ENCODE results near the gene NCAM2.
"Not testable (repeated sequence)": the region's sequence is repeated elsewhere in the genome, so short reads cannot be mapped to it uniquely, and the experiment has no call there.

The NCAM2 gene

GRCh38 chr21:21148514-21148913, 150.3 kb downstream of the NCAM2 start:
- no peak for DNase-seq (ENCODE audit: low read depth)
- H3K4me3 ChIP-seq (ENCODE audit: control insufficient read depth, low read depth, low read length): no peak overlapping the region
- no peak for TF ChIP-seq CTCF (IDR thresholded peaks at IDR 0.05; ENCODE audit: control insufficient read depth, insufficient read depth, low read depth, low read length, missing control alignments)

- H3K4me3 ChIP-seq (ENCODE audit: control insufficient read depth, low read depth, low read length); DNase-seq (ENCODE audit: low read depth): not testable (repeated sequence)
Measured at GRCh38 chr21:21149445-21149844, 151.2 kb downstream of the NCAM2 start.

- no peak for DNase-seq (ENCODE audit: low read depth)
Measured at GRCh38 chr21:21151231-21151630, 153.0 kb downstream of the NCAM2 start.

GRCh38 chr21:21156397-21156796, 158.2 kb downstream of the NCAM2 start:
- no peak for TF ChIP-seq CTCF (IDR thresholded peaks at IDR 0.05; ENCODE audit: control insufficient read depth, insufficient read depth, low read depth, low read length, missing control alignments)
- DNase-seq (ENCODE audit: low read depth): no peak

More at GRCh38 chr21:21151231-21151630, 153.0 kb downstream of the NCAM2 start:
- TF ChIP-seq CTCF (IDR thresholded peaks at IDR 0.05; ENCODE audit: control insufficient read depth, insufficient read depth, low read depth, low read length, missing control alignments): no peak
- no peak overlapping the region for H3K4me3 ChIP-seq (ENCODE audit: control insufficient read depth, low read depth, low read length)

GRCh38 chr21:21156957-21157356, 158.7 kb downstream of the NCAM2 start:
- DNase-seq (ENCODE audit: low read depth): no peak
- H3K4me3 ChIP-seq (ENCODE audit: control insufficient read depth, low read depth, low read length): no peak overlapping the region
- no peak for TF ChIP-seq CTCF (IDR thresholded peaks at IDR 0.05; ENCODE audit: control insufficient read depth, insufficient read depth, low read depth, low read length, missing control alignments)

More at GRCh38 chr21:21156397-21156796, 158.2 kb downstream of the NCAM2 start:
- H3K4me3 ChIP-seq (ENCODE audit: control insufficient read depth, low read depth, low read length): no peak overlapping the region

- no peak for TF ChIP-seq CTCF (IDR thresholded peaks at IDR 0.05; ENCODE audit: control insufficient read depth, insufficient read depth, low read depth, low read length, missing control alignments)
- H3K4me3 ChIP-seq (ENCODE audit: control insufficient read depth, low read depth, low read length): no peak overlapping the region
- DNase-seq (ENCODE audit: low read depth): no peak
Measured at GRCh38 chr21:21158376-21158918, 160.2 kb downstream of the NCAM2 start.

- H3K4me3 ChIP-seq (ENCODE audit: control insufficient read depth, low read depth, low read length): no peak overlapping the region
- no peak for TF ChIP-seq CTCF (IDR thresholded peaks at IDR 0.05; ENCODE audit: control insufficient read depth, insufficient read depth, low read depth, low read length, missing control alignments)
- DNase-seq (ENCODE audit: low read depth): no peak
Measured at GRCh38 chr21:21159253-21159899, 161.2 kb downstream of the NCAM2 start.

All from AG09309 (cell line).